ENCODE results near the gene DDX27.

- TF ChIP-seq TAF1 (IDR thresholded peaks at IDR 0.05; ENCODE audit: borderline replicate concordance, insufficient read depth, low read length) (no peak), SIN3A (IDR thresholded peaks at IDR 0.05; ENCODE audit: borderline replicate concordance, insufficient read depth, low read length) (no peak), REST (IDR thresholded peaks at IDR 0.05; ENCODE audit: insufficient read depth in 1 of 2, low read depth in 2 of 2, low read length in 2 of 2) (no peak), POLR2AphosphoS5 (IDR thresholded peaks at IDR 0.05; ENCODE audit: low read depth, low read length) (no peak), FOXP2 (optimal IDR thresholded peaks at IDR 0.05; ENCODE audit: borderline replicate concordance, extremely low read depth, extremely low read length, insufficient read depth) (no peak)
Measured at GRCh38 chr20:49252556-49253350, 33.5 kb downstream of the DDX27 start.

All from PFSK-1 (cell line).